Stimulated activated CD8-positive, alpha-beta memory T cell treated with anti-CD3 and anti-CD28 coated beads, Interleukin-4, amount 100 ng/mL, for 24 hours (primary cell): Measurements from ENCODE around the gene DCTN3.

Experiments used
- DNase-seq: peaks from one replicate; pipeline ENCODE4 v3.0.0-alpha.2; 2020; ENCODE audit warnings: low read depth

Gene DCTN3

DNA sequence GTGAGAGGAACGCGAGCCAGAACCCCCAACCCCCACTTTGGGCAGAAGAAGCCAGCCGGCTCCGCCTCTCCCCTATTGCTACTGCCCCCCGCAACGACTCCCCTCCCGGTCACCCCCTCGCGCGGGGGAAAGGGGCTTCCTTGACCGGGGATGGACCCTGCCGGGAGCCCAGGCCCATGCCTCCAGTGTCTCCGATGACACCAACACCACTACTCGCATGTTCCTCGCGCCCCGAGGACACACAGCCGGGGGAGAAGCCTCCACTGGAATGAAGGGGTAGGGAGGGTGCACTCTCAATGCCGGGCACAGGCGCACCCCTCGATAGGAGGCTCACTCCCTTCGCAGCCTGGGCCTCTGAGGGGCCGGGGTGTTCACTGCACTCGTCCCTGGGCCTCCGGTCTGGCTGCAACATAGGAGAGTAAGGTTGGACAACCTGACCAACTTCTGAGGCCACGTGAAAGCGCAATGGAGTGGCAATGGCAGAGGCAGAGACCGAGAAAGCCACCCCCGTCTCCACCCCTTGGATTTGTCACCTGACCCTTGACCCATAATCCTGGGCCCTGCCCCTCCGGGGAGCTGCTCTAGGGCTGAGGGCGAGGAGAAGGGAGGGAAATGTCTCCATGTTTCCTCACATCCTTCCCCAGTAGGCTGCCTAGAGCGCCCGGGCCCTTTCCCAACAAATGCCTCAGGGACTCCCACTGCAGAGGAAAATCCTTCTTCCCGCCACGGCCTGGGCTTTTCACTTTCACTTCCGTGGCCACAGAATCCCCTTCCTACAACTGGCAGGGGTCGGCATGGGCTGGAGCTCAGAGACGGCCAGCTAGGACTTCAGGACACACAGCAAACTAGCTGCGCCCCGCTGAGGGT lies 29.7 kb downstream of the DCTN3 start:
- no peak for DNase-seq

DNA sequence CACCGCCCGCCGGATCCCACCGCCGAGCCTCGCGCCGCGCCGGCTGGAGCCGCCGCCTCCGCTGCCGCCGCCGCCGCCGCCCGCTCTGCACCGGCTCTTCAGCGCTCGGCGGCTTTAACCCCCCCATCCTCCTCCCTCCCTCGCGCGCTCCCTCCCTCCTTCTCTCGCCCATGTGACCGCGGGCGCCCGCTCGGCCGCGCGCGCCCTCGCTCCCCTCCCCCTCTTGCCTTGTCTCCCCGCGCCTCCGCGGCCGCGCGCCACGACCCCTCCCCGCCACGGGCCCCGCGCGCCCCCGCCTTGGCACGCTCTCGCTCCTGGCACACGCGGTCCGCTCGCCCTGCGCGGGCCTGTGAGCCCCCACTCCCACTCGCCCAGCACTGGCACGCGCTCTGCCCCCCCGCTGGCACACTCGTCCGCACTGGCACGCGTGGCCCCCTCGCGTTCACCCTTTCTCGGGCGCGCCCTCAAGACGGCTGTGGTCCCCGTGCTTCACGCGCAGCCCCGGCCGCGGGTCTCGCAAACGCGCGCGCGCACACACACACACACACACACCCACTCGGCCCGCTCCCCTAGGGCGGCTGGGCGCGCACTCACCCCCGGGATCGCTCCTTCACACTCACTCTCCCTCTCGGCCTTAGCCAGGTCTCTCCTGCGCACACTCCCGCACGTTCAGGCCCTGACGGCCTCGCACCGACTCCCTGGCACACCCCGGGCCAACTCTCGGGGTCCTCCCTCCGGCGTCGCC lies 30.5 kb downstream of the DCTN3 start, which contains the start of gene CNTFR:
Gene CNTFR (minus strand): TSS at position 89 of the 745 bp plus-strand sequence. CDS start 20,743 bp downstream, outside the sequence.
- DNase-seq, result no peak

DNA sequence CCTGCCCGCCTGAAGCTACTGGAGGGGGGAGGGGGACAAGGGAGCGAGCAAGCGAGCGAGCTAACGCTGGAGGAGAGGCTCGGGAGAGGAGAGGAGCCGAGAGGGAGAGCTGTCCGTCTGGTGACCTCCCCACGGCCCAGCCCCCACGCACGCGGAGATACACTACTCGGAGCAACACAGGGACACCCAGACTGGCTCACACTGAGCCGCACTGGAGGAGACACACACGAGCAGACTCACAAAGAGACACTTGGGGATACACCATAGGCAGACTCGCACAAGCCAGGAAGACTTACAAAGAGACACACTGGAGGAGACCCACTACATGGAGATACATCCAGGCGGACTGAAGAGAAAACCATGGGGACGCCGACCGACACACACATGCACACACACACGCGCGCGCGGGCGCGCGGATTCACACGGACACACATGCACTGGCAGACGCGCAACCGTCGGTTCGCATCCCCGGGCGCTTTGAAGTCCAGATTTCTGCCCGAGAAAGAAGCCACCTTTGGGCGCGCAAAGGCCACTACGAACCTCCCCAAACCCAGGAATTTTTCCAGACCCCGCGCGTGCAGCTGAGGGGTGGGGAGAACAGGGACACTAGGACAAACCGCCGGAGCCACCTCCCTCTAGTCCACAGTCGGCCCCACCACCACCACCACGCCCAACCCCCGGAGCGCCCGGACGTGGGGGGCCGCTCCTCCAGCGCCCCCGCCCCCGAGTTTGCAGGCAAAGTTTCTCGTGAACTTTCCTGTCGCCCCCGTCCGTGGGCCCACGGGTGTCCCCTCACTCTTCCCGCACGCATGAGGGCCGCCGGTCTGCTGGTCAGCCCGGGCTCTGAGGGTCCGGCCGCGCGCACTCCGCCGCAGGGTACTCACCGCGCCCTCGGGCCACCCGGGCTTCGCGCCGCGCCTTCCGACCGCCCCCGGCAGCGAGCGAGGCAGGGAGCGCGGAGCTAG lies 31.3 kb downstream of the DCTN3 start:
- no peak for DNase-seq

DNA sequence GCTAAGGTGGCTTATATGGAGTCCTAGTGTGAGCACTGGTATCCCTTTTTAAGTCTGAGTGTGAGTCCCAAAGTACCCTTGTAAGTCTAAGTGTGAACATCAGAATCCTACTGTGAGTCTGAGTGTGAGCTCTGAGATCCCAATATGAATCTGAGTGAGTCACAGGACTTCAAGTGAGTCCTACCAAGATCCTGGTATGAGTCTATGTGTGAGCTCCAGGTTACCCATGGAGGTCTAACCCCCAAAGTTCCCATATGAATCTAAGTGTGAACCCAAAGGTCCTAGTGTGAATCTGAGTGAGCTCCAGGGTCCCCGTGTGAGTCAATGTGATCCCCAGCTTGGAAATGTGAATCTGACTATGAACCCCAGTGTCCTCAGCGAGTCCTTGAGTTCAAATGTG lies 33.0 kb downstream of the DCTN3 start:
- no peak for DNase-seq

DNA sequence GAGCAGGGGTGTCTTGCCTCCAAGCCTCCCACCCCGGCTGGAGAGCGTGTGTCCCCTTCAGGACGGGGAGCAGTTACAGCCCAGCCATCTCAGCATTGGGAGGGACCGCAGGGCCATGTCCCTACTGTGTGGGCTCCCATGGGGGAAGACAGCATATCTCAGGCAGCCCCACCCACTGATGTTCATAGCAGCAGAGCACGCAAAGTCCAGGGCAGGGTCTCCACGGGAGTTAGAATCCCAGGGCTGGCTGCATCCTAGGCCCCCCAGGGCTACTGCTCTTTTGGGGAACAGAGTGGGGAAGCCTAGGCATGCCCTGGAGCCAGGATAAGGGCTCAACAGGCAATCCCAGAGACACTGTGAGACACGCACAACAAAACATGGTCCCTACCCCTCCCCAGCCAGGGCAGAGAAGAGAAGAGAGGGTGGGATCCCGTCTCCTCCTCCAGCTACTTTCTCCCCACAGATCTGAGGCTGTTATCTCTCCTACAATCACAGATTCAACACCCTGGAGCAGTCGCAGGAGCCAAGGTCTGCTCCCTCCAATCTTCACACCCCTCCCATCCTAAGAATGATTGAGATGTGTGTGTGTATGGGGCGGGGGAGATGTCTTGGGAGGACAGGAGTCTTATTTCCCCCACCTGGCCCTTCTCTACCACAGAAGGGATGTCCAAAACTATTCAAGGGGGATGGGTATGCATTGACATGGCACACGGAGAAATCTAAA lies 34.2 kb downstream of the DCTN3 start:
- no peak for DNase-seq

DNA sequence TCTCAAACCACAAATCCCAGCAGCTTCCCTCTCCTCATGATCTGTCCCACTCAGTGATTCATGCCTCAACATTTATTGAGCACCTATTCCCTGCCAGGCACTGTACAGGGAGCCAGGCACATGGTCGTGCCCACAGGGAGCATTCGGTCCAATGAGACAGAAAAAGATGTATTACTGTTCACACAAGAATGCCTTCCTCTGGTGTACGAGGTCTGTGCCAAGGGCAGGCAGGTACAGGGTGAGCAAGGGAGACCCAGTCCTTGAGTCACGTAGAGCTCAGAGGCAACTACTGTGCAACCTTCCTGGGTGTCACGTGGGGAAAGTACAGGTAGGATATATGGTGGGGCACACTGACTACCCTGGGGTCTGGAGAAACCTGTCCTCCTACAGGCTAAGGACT lies 35.3 kb downstream of the DCTN3 start:
- DNase-seq, result no peak

DNA sequence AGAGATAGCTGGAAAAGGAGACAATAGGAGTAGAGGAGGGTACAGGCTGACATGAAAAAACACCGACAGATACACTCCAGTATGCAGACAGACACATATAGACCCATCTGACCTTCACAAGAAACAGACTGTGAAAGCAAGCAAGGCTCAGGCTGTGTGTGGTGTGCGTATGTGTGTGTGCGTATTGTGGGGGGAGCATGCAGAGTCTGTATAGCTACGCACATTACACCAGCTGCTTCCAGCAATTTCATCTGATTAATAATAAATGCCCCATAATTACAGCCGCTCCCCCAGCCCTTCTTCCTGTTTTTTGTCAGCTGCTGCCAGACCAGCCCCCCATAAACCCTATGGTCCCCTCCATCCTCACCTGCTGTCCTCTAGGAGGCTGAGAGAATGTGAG lies 37.5 kb downstream of the DCTN3 start:
- DNase-seq, result no peak

DNA sequence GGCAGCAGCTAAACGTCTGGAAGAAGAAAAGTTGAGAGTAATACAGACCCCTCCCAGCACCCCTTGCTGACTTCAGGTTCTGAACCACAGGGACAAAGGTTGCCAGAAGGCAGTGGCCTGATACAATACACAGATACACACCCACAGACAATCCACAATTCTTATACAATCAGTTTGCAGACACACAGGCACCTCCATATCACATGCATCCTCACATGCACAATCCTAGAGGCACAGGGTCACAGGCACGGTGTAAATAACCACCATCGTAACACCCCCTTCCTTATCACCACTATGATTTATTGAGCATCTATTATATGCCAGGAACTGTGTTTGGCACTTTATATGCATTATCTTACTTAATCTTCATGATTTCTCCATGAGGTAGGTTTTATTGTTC lies 39.0 kb downstream of the DCTN3 start:
- no peak for DNase-seq

DNA sequence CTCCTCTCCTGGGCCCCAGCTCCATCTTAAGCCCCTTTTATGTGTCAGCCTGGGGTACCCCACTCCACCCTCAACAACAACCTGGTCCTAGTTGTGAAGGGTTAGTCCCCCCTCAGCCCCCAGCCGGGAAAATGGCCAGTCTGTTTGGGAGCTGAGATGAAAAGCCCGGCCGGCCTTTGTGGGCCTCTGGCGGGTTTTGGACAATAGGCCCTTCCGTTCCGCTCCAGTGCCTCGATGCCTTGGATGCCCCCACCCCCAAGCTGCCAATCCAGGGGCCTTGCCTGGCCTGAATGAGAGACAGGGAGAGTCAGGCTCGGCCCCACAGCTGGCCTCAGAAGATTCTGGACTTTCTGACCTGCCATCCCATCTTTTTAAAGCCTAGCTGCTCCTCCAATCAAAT lies 39.9 kb downstream of the DCTN3 start:
- DNase-seq, result no peak

DNA sequence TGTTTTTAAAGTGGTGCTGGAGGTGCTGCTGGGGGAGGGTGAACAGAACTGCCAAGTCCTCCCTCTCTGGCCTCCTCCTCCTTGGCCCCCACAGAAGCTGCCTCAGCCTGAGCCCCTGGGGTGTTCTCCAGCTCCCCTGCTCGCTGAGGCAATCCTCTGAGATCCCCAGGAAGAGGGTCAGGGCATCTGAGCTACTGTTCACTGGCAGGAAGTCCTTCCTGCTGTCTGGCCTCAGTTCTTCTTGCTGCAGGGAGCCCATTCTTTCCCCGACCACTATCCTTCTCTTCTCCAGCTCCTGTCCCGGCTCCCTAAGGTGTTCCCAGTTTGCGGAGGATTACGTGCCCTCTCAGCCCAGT lies 40.5 kb downstream of the DCTN3 start:
- DNase-seq, result no peak

DNA sequence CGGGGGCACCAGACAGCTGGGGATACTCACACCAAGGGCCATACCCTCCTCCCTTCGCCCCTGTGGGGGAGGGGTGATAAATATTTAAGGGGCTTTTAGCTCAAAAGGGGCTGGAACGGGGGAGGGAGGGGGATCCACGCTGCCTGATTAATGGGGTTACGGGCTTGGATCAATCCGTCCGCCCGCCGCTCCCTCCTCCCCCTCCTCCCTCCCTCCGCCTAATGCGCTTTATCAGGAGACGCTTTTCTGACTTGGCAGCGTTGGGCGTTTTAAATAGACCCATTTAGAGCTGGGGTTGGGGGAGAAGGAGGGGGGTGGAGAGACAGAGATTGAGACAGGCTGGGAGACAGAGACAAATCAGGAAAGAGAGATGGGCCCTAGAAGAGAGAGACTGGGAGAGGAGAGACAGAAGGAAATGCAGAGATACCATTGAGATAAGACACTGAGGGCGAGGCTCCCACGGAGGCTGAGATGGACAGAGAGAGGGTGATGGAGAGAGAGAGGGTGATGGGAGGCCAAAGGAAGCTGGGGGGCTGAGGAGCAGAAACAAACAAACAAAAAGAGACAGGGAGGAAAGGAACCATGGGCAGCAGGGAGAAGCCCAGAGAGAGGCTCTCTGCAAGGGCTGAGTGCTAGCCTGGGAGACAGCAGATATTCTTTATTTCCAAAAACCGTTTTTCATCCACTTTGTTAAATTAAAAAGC lies 41.0 kb downstream of the DCTN3 start:
- DNase-seq, result no peak

DNA sequence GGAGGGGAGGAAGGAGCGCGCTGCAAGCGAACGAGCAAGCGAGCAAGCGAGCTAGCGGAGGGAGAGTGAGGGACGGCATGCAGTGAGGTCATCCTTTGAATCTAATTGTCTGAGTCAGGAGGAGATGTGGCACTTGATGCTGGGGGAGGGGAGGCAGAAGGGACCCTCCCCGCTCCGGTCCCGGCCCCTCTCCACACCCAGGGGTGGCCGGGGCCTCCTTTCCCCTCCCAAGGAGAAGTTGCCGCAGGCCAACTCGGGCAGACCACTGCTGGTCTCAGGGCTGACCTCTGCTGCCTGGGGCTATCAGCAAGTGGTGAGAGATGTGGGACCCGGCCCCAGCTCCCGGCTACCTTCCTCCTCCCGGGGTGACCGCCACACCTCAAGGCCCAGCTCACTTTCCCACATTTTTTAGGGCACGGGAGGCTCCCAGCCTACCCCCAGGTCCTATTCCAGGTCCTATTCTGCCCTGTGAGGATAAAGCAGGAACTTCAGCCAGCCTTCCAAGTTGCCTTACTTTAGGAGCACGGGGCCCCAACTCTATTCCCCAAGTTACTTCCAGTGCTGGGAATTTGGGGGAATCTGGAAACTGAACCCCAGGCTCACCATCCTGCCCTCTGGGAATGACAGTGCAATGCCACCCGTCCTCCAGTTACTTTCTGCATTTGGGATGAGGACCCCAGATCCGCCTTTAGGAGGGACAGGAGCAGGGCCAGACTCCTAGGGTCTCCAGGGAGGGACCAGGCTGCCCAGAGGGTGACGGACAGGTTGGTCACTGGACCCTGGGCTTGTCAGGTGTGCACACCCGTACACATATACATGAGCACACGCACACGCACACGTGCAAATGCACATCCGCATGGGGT lies 41.8 kb downstream of the DCTN3 start:
- DNase-seq, result no peak

DNA sequence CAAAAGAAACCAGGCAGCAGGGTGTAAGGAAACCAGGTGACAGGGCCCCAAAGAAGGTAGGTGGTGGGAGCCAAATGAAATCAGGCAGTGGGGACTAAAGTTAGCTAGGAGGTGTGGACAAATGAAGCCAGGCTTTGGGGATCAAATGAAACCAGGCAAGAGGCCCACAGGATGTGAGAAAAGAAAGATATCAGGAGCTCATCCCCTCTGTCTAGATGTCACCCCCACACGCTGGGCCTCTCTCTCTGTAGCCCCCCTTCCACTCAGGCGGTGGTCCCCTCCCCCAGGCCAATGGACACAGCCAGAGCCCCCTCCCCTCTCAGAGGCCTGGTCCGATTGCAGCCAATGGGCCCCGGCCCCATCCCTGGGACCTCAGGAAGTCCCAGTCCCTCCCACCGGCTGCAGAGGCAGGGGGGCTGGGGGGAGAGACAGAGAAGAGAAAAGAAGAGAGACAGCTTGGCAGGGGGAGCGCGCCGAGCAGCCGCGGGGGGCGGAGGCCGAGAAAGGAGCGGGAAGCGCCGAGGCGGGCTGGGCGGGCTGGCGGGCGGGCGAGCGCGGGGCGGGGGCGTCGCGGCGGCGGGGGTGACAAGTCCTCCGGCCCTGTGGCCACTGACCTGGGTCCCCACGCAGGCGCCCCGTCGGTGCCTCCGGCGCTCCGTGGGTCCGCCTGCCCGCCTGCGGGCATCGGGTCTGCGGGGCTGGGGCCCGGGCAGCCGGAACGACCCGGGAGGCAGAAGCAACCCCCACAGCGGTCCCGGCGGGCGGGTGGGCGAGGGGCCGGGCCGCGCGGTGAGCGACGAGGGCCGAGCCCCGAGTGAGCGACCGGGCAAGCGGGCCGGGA lies 42.7 kb downstream of the DCTN3 start:
- DNase-seq, result no peak

DNA sequence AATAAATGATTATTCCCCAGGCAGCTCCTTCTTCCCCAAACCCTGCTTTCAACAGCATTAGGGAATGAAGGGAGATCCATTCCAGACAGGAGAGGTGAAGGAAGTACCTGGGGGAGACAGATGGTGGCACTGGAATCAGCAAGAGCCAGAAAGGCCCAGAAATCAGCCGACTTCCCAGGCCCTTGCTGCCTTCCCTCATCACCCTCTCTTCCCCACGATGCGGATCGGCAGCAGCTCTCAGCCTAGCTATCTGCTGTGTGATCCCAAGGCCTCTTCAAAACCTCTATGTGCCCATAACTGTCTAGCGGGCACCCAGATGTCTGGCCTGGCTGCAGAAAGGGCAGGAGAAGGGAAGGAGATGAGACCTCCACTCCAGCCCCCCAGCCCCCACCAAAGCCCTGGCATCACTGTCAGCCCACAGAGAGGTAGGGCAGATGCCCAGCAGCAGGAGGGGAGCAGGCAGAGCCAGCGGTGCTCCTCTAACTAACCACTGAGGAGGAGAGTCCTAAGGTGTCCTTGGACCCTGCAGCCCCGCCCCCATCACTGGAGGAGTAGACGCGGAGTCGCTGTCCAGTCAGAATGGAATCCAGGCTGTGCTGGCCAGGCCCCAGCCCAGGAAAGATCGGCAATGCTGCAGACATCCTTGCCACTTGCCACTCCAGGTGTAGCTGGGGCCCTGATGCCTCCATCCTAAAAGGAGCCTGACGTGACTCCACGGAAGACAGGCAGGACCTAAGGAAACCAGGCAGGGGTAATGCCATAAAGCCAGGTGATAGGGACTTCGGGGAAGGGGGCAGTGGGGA lies 43.5 kb downstream of the DCTN3 start:
- no peak for DNase-seq

DNA sequence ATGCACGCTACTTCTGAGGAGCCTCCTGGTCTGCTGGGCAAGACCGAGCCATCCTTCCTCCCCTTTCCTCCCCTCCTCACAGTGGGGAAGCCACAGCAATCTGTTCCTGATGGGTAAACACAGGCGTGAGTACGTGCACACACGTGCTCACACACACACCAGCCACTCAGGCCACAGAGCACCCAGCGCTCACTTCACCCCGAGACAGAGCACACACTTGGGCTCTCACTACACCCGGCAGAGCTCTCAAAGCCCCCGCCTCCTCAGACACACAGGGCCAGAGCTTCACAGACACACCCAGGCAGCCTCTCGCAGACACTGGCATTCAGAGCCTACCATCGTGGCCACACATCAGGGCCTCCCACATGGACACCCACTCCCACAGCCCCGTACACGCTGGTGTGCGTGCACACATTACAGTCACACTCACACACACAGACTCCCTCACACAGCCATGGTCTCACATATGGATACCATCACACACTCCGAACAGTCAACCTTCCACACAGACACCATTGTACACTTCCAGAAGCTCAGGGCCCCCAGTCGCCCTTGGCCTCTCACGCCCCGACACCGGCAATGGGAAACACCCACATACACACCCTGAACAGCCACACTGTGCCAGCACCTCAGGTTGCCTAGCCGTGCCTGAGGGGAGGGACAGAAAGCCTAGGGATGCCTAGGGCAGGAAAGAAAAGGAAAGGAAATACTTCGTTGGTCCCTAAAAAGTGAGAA lies 44.3 kb downstream of the DCTN3 start:
- DNase-seq, result no peak

DNA sequence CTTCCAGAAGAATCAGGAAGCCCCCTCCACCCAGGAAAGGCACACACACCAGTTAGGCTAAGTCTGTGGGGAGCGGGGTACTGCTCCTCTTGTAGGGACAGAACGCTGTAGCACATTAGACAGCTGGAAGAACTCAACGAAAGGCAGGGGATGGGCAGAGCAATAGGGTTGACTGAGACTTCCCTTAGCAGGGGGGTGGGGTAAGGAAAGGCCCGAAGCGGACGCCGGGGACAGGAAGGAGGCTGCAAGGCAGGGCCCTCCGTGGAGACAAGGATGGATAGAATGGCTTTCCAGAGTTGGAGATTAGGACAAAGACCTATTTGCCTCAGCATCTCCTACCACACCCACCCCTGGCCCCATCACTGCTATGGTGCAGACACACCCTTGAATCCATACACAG lies 45.1 kb downstream of the DCTN3 start:
- no peak for DNase-seq

DNA sequence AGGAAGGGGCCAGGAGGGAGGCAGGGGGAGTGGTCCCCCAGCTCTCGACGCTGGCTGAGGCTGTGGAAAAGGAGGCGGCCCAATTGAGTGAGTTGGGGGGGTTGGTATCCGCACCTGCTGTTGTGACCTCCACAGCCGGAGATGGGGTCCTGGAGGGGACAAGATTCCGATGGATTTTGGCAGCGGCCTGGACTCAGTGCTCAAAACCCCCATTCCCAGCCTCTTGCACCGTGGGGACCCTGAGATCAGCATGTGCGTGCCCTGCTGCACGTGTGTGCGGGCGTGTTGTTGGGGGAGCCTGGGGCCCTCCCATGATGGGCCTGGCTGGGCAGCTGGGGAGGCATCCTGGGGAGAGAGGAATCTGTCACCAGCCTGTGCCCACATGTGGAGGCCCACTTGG lies 45.7 kb downstream of the DCTN3 start:
- no peak for DNase-seq
